GM18505 (cell line): ENCODE measurements around the gene ENTR1.

Experiments used
- ATAC-seq: cut with Tn5 transposase; IDR thresholded peaks from one replicate; pipeline ENCODE4 v1.9.1; 2021; ENCODE audit not compliant: unreplicated experiment
- POLR2A ChIP-seq: IDR thresholded peaks from 4 replicates; pipeline ENCODE4 v1.6.1; 2011; ENCODE audit warnings: borderline replicate concordance; ENCODE audit not compliant: insufficient read depth, insufficient read length; ENCODE audit errors: extremely low read depth

Gene ENTR1

DNA sequence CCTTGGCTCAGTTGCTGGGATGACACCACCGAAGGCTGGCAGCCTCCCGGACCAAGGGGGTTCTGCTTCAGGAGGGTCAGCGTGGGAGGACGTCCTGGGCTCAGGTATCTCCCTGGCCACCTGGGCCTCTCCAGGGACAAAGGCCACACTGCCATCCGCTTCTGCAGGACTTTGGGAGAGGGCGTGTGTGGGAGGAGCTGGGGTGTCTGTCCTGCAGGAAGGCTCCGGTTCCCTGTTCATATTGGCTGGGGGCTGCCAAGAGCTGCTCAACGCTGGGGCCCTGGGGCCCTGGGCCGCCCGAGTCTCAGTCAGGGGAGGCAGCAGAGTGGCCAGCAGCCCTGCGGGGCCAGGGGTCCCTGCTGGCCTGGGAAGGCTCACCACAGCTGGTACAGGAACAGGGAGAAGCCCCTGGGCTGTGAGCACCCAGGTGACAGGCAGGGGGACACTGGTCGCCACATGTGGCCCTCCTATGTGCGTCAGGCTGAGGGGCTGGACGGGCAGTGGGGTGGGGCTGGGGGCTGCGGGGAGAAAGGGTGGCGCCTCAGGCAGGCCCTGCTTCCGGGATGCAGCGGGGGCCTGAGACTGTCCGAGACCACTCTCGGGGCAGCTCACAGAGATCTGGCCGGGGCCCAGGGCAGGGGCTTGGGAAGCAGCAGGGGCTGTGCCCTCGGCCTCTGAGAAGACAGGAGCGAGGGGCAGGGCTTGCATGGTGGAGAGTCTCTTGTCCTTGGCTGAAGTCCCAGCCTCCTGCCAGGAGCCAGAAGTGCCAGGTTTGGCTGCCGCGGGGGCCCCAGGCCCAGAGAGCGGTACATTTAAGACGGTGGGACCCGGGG, 32.0 kb downstream of the ENTR1 start:
- TF ChIP-seq POLR2A = no peak
- ATAC-seq = no peak

DNA sequence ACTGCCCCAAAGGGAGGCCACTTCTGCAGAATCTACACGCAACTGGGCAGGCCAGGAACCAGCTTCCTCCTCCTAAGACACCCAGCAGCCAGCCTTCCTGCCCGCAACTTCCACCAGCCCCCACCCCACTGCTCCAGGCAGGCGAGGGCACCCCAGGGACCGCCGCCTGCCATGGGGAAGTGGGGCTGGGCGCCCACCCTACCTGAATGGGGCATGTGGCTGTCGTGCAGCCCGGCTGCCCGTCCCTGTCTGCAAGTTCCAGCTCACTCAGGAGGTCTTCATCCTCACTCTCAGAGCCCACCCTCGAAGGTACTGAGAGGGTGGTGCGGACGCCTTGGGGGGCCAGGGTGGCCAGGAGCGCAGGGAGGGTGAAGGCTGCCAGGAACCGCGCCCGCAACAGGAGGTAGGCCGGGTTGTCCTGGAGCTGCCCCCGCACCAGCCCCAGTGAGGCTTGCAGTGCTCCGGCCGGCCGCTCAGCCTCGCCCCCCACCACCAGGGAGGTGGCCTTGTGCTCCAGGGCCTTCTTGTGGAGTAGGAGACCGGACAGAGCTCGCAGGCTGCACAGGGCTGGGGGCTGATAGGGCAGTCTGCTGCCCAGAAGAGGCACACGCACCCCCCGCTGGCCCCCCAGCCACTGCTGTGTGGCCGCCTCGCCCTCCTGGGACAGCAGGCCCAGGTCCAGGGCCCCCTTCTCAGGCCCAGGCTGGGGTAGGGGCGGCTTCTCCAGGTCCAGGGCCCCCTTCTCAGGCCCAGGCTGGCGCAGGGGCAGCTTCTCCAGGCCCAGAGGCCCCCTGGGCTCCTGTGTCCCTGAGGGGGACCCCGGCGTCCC, 32.9 kb downstream of the ENTR1 start:
- no peak for TF ChIP-seq POLR2A
- ATAC-seq = no peak

DNA sequence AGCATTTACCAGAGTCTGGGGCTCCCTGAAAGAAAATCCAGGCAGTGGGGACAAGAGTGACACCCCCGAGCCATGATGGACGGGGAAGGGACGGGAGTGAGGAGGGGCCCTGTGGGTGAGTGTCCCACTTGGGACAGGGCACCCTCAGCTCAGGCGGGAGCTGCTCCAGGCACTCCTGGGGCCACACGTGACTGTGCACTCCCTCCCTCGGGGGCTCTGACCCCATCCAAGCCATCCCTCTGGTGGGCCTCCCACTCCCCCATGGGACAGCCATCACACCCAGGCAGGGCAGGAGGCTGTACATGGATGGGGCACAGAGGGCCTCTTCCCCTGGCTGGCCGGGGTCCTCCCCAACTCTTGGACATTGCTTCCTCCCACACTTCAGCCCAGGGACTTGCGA, 34.0 kb downstream of the ENTR1 start:
- no peak for TF ChIP-seq POLR2A
- no peak for ATAC-seq

DNA sequence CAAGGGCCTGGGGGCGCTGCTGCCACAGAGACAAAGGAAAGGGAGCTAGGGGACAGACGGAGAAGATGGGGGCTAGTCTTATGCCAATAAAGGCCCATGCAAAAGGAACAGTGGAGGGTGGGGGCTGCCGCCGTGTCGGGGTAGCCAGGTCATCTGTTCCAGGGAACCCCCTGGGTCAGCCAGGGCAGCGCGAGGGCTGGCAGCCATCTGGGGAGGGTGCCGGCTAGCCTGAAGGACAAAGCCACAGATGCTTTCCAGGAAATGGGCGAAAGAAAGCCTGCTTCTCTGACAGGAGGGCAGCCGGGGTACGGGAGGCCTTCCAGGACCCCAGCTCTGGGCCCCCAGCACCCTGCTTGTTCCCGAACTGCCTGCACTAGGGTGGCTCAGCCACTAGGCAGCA, 35.3 kb downstream of the ENTR1 start:
- ATAC-seq = no peak

DNA sequence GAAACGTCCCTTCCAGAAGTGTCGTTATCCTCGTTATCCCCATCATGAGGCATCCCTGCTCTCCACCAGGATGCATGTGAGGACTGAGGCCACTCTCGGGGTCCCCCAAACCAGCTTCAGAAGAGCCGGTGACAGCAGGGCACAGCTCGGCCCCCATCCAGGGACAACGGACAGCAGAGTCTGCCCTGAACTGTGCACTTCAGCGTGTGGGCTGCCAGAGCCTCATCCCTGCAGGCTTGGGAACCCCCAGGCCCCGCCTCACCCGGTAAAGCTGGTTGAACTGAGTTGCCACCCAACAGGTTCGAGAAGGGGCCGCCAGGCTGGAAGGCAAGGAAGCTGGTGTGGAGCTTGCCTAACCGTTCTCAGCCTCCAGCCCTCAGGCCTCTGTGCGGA, 36.2 kb downstream of the ENTR1 start:
- no peak for TF ChIP-seq POLR2A
- ATAC-seq = no peak

More for the DNA sequence above, 35.3 kb downstream of the ENTR1 start:
- no peak for TF ChIP-seq POLR2A

DNA sequence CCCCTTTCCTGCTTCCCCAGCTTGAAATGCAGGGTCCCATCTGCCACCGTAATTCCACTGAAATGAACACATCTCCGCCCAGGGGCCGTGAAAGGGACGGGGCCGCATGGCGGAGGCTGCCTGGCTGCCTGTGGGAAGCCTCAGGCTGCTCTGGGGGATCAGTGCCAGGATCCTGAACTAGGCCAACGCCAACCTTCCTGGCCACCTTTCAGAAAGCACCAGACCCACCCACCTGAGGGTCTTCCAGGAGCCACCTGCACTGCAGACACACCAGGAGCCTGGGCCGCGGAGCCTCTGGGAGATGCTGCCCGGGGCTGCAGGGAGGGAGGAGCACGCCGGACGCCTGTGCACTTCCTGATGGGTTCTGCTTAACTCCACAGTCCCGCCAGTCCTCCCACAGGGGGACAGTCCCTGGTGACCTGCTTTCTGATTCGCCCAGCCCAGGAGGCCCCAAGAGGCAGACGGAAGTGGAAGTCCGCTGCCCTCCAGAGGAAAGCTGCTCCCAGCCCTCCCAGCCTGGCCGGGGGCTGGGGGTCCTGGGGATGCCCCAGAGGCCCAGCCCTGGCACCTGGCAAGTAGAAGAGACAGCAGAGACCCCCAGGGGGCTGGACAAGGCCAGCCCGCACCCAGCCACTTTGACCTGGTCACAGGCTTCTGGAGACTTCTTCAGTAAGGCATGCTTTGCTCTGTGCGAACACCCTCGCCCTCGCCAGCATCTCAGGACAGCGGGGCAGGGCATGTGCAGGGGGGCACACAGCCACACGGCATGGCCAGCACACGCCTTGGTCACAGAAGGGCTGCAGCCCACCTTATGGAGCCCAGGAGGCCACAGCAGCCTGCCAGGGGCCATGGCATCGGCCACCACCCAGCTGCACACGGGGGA, 36.9 kb downstream of the ENTR1 start, which contains the start of gene CARD9:
Gene CARD9 (minus strand): TSS at position 370 of the 883 bp plus-strand sequence. CDS start 1,591 bp downstream, outside the sequence.
- no peak for ATAC-seq
- TF ChIP-seq POLR2A = no peak

DNA sequence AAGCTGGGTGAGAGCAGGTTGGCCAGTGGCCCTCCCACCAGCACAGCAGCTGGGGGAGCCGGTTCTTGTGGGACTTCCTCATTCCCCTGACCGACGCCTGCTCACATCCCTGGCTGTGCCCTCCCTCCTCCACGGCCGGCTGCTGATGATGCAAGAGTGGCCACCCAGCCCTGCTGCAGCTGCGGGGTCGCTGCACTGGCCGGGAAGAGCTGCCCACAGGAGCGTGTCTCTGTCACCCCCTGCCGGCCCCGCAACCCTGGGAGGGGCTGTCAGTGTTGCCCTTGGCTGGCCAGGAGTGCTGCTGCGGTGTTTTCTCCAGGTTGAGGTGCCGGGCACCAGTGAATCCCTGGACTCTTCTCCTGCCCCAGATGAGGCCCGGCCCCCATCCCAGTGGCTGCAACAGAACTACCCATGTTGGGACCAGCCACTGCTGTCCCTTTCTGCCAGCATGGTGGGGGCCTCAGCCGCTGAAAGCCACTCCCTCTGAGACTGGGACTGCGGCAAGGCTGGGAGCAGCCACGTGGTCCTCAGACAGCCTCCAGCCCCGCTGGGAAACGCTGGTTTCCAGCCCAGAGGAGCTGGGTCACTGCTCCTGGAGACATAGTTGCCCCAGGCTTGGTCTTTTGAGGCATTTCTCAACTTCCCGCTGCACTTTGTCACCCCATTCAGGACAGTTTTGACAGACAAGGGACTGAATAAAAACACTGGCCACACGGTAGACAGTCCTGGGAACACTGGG, 37.7 kb downstream of the ENTR1 start:
- no peak for TF ChIP-seq POLR2A
- no peak for ATAC-seq

DNA sequence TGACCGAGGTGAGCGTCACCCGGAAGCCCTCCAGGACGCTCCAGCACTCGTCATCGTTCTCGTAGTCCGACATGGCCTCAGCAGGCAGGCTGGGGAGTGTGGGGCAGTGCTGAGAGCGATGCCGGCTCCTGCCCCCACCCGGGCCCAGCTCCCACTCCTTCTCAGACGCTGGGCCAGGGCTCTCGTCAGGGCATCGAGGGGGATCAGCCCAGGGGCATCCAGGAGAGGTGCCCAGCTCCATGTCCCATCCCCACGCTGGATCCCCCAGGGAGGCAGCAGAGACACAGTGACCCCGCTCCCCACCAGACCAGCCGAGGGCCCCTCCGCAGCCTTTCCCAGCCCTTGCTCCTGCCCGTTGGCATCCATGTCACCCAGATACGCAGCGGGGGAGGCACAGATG, 38.4 kb downstream of the ENTR1 start:
- TF ChIP-seq POLR2A = no peak
- ATAC-seq = no peak

DNA sequence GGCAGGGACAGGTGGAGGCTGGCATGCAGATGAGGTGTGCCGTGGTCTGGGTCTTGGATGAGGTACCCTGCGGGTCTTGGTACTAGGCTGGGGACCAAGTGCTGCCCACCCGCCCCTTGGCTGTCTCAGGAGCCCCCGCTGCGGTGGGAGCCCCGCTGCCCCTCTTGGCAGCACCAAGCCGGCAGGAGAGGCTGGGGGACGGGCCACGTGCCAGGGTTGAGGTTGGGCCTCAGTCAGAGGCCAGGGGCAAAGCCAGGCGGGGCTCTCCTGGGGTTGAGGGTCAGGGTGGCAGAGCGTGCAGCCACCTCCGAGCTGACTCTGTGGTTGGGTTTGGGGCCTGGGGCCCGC, 38.9 kb downstream of the ENTR1 start:
- no peak for TF ChIP-seq POLR2A
- ATAC-seq = no peak

DNA sequence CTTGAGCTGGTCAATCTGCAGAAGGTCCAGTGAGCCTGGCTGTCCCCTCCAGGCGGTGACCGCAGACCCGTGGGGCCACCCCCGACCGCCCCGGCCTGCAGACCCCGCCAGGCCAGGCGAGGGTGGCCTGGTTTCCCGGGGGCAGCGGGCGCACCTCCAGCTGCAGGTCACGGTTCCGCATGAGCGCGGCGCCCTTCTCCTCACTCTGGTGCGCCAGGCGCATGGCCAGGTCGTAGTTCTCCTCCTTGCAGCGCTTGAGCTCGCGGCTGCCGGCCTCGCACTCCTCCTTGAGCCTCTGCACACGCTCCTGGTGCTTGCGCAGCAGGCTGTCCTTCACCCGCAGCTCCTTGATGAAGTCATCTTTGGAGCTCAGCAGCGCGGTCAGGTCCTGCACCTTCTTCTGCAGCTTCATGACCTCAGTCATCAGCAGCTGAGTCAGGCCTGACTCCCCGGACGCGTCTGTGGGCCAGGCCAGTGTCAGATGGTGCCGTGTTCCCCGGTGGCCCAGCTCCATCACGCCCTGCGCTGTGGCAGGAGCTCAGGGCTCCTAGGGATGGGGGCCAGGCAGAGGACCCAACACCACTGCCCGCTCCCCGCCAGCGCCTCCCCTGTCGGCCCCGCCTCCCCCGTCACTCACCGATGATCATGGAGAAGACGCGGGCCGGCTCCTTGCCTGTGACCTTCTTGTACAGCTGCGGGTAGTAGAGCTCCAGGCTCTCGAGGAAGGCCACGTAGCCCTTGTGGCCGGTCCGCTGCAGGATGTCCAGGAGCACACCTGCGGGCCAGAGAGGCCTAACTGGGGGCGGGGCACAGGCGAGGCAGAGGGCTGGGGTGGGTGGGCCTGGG, 39.5 kb downstream of the ENTR1 start:
- no peak for TF ChIP-seq POLR2A
- ATAC-seq = no peak

DNA sequence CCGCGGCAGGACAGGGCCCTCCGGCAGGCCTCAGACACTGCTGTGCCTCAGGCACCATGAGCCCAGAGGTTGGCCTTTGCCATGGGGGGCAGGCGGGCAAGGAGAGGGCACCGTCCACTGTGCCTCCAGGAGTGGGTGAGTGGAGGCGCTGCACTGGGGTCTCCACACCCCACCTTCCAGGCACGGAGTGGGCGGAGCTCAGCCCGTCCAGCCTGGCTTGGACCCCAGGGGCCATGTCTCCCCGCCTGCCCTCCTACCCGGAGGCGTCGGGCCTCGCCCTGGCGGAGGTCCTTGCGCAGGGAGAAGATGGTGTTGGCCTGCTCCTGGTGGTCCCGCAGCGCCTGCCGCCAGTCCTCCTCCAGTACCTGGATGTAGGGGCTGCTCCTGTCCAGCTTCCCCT, 40.4 kb downstream of the ENTR1 start:
- no peak for ATAC-seq
- TF ChIP-seq POLR2A = no peak

DNA sequence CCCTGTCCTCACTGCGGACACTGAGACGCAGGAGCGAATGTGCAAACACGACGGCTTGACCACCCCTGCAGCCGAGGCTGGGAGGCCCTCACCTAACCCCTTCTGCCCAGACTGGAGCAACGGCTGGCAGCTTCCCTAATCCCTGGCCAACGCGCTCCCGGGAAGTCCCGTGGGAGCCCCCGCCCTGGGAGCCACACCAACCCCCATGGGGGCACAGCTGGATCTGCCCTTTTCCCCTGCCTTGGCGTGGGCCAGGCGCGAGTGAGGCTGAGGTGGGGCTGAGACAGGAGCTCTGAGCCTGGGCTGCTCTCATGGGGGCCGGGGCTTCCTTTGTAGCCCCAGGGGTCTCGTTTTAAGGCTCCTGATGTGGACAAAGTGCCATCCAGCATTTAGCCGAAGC, 42.2 kb downstream of the ENTR1 start:
- no peak for TF ChIP-seq POLR2A
- no peak for ATAC-seq
